SK-N-SH (cell line): ENCODE results near the gene DOK3.
A peak's percentile ranks its signal among the peaks of the same experiment; 100 is the strongest.

Experiments
- CTCF ChIP-seq: fragments of 200-600 bp; sonication (generic); IDR thresholded peaks from 2 replicates; pipeline ENCODE4 v1.6.1; 2017; ENCODE audit warnings: antibody characterized with exemption, mild to moderate bottlenecking, moderate library complexity
- RAD21 ChIP-seq: IDR thresholded peaks from 2 replicates; pipeline ENCODE4 v1.6.1; 2012; ENCODE audit warnings: mild to moderate bottlenecking, low read length
- SIN3A ChIP-seq: IDR thresholded peaks from 2 replicates; pipeline ENCODE4 v1.6.1; 2012; ENCODE audit warnings: low read depth, mild to moderate bottlenecking, low read length, moderate library complexity, borderline replicate concordance
- ZBTB33 ChIP-seq: IDR thresholded peaks from 2 replicates; pipeline ENCODE4 v1.4.0; 2012; ENCODE audit warnings: low read depth, borderline replicate concordance

- TF ChIP-seq SIN3A = no peak
- TF ChIP-seq CTCF = 0 out of 2 replicates have a peak, but pooled peaks have one; percentile 14
- TF ChIP-seq ZBTB33 = no peak
- TF ChIP-seq RAD21 = no peak
These were observed 56.7 kb downstream of the DOK3 start for GRCh38 chr5:177452688-177453638.
